IMR-90 (cell line): Measurements from ENCODE around the gene MYL4.

Experiments
- CEBPB ChIP-seq: IDR thresholded peaks from 2 replicates; pipeline ENCODE4 v1.6.1; 2012; ENCODE audit warnings: low read depth, low read length, improper control_type of control experiment
- FOS ChIP-seq: fragments of 150-350 bp; IDR thresholded peaks from 2 replicates; pipeline ENCODE4 v1.6.1; 2016; ENCODE audit warnings: low read depth, low read length
- MAFK ChIP-seq: IDR thresholded peaks from 2 replicates; pipeline ENCODE4 v1.6.1; 2012; ENCODE audit warnings: low read depth, low read length, improper control_type of control experiment
- MAZ ChIP-seq: IDR thresholded peaks from 2 replicates; pipeline ENCODE4 v1.6.1; 2012; ENCODE audit warnings: low read depth, mild to moderate bottlenecking, low read length, improper control_type of control experiment, moderate library complexity, borderline replicate concordance
- MXI1 ChIP-seq: IDR thresholded peaks from 2 replicates; pipeline ENCODE4 v1.6.1; 2012; ENCODE audit warnings: low read depth, mild to moderate bottlenecking, low read length, moderate library complexity, borderline replicate concordance
- POLR2A ChIP-seq: IDR thresholded peaks from 2 replicates; pipeline ENCODE4 v1.6.1; 2012; ENCODE audit warnings: mild to moderate bottlenecking, low read depth, low read length
- RAD21 ChIP-seq: IDR thresholded peaks from 2 replicates; pipeline ENCODE4 v1.6.1; 2012; ENCODE audit warnings: low read length, improper control_type of control experiment
- RCOR1 ChIP-seq: IDR thresholded peaks from 2 replicates; pipeline ENCODE4 v1.6.1; 2012; ENCODE audit warnings: mild to moderate bottlenecking, low read length, improper control_type of control experiment; ENCODE audit not compliant: insufficient replicate concordance
- RFX5 ChIP-seq: IDR thresholded peaks from 2 replicates; pipeline ENCODE4 v1.8.0; 2012; ENCODE audit warnings: low read depth, mild to moderate bottlenecking, low read length, moderate library complexity
- SMC3 ChIP-seq: fragments of 150-350 bp; IDR thresholded peaks from 2 replicates; pipeline ENCODE4 v1.6.1; 2016; ENCODE audit warnings: low read depth, mild to moderate bottlenecking, antibody characterized with exemption, low read length, moderate library complexity
- TF ChIP-seq, protein P1 (sequence below): conservative IDR thresholded peaks from 2 replicates; pipeline ENCODE4 v1.5.1; 2012; ENCODE audit warnings: mild to moderate bottlenecking, low read depth, low read length, improper control_type of control experiment
- TF ChIP-seq, protein P2 (sequence below): fragments of 150-350 bp; IDR thresholded peaks from 2 replicates; pipeline ENCODE4 v1.6.1; 2016; ENCODE audit warnings: low read depth, mild to moderate bottlenecking, low read length, moderate library complexity, borderline replicate concordance

- TF ChIP-seq, protein P1, sequence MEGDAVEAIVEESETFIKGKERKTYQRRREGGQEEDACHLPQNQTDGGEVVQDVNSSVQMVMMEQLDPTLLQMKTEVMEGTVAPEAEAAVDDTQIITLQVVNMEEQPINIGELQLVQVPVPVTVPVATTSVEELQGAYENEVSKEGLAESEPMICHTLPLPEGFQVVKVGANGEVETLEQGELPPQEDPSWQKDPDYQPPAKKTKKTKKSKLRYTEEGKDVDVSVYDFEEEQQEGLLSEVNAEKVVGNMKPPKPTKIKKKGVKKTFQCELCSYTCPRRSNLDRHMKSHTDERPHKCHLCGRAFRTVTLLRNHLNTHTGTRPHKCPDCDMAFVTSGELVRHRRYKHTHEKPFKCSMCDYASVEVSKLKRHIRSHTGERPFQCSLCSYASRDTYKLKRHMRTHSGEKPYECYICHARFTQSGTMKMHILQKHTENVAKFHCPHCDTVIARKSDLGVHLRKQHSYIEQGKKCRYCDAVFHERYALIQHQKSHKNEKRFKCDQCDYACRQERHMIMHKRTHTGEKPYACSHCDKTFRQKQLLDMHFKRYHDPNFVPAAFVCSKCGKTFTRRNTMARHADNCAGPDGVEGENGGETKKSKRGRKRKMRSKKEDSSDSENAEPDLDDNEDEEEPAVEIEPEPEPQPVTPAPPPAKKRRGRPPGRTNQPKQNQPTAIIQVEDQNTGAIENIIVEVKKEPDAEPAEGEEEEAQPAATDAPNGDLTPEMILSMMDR = no peak
- TF ChIP-seq RAD21 (no peak), POLR2A (no peak), CEBPB (no peak), RFX5 (no peak), MXI1 (no peak), FOS (no peak), MAFK (no peak), SMC3 (no peak), RCOR1 (no peak), MAZ (no peak)
- TF ChIP-seq, protein P2, sequence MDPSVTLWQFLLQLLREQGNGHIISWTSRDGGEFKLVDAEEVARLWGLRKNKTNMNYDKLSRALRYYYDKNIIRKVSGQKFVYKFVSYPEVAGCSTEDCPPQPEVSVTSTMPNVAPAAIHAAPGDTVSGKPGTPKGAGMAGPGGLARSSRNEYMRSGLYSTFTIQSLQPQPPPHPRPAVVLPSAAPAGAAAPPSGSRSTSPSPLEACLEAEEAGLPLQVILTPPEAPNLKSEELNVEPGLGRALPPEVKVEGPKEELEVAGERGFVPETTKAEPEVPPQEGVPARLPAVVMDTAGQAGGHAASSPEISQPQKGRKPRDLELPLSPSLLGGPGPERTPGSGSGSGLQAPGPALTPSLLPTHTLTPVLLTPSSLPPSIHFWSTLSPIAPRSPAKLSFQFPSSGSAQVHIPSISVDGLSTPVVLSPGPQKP = no peak
Observed at GRCh38 chr17:47219621-47220475, 10.7 kb downstream of the MYL4 start.
